Right cardiac atrium (tissue), 5 donors: ENCODE results near the gene SDK1. TPM values are rescaled to one million over a fixed set of nuclear protein-coding genes. Genes with fewer than 3 reads are reported as not detected.
"Not testable (repeated sequence)": the region's sequence is repeated elsewhere in the genome, so short reads cannot be mapped to it uniquely, and the experiment has no call there.

ENCODE experiments used
- ATAC-seq, 2 donors: fragments of 200-7000 bp; cut with Tn5 transposase; one replicate each; pipeline versions ENCODE4 v1.8.0 to v1.9.1; 2020; ENCODE audit warnings: moderate library complexity in 2 of 2, mild to moderate bottlenecking in 1 of 2
- DNase-seq, 3 donors: peaks; one replicate each; pipeline ENCODE4 v3.0.0-alpha.2; 2020
- H3K27ac ChIP-seq: one replicate; pipeline ENCODE4 v1.5.1; 2013; ENCODE audit warnings: mild to moderate bottlenecking, low read length, control low read depth, moderate library complexity
- H3K27me3 ChIP-seq: one replicate; pipeline ENCODE4 v1.6.1; 2013; ENCODE audit not compliant: control insufficient read depth, insufficient read depth
- H3K4me1 ChIP-seq: one replicate; pipeline ENCODE4 v1.6.1; 2013; ENCODE audit warnings: low read length; ENCODE audit not compliant: control insufficient read depth, insufficient read depth
- H3K4me3 ChIP-seq: one replicate; pipeline ENCODE4 v1.5.1; 2013; ENCODE audit warnings: low read length, control low read depth
- H3K9me3 ChIP-seq: one replicate; pipeline ENCODE4 v1.6.1; 2013; ENCODE audit warnings: low read length; ENCODE audit not compliant: control insufficient read depth
- WGBS: extraction: QIAGEN DNeasy Blood & Tissue Kit; methylation state at CpG from one replicate; pipeline ENCODE4 v1.1.7; 2013; 5-methylcytosine and 5-hydroxymethylcytosine counted together
- intact Hi-C, 4 donors: fragments of 100-400 bp; cut with DNase I; formaldehyde crosslinking; loops; one replicate each; pipeline versions ENCODE4 v1.11.0 to v1.14.0; 2022 to 2023
- polyA plus RNA-seq: library from polyadenylated mRNA; stranded (reverse); fragments of 200-250 nt; gene quantifications from one replicate; pipeline ENCODE4 v1.2.3, GENCODE V29; 2013
- total RNA-seq, 4 donors: library from RNA; stranded (reverse); fragmentation: NEBNext Ultra II Directional; extraction: Animal tissue kit (Norgen Biotek cat#: 25700); gene quantifications; one replicate each; pipeline ENCODE4 v1.2.1, GENCODE V29; 2021
- donor health status: healthy with polysubstance abuse.
- donor health status: DM: no; HTN: yes; CAD: no.
- donor health status: DM: no; HTN: no; CAD: no.
- donor health status: DM: no; HTN: yes; CAD: no; lungs with severe emphysema.
- donor health status: DM: yes; HTN: yes; CAD: no.

The SDK1 gene
- total and polyA plus RNA-seq, 5 donors: 0.97 to 3.2 (median 2.4) TPM

GRCh38 chr7:4308205-4308590 lies 1007.1 kb downstream of the SDK1 start:
- no peak overlapping the region for H3K4me3 ChIP-seq
- H3K27me3 ChIP-seq: no peaks in the 10 kb centered on the region
- no peak overlapping the region for H3K27ac ChIP-seq
- H3K4me1 ChIP-seq: no peaks in the 10 kb centered on the region
- ATAC-seq (no peak), DNase-seq (no peak)
- intact Hi-C loops: no loop called here
- WGBS: 88% methylated on average over 22 of the region's 22 CpGs
- H3K9me3 ChIP-seq: no peaks in the 10 kb centered on the region

- intact Hi-C loops, H3K9me3 ChIP-seq, H3K27ac ChIP-seq, H3K4me1 ChIP-seq, ATAC-seq, H3K4me3 ChIP-seq, DNase-seq, H3K27me3 ChIP-seq: not testable (repeated sequence)
- 94% methylated on average over 29 of the region's 29 CpGs for WGBS
These were observed 1012.9 kb downstream of the SDK1 start for GRCh38 chr7:4313911-4314310.

GRCh38 chr7:4314316-4314715 lies 1013.3 kb downstream of the SDK1 start:
- H3K27me3 ChIP-seq, H3K9me3 ChIP-seq, H3K4me3 ChIP-seq, H3K4me1 ChIP-seq, intact Hi-C loops, ATAC-seq, DNase-seq, H3K27ac ChIP-seq: not testable (repeated sequence)
- WGBS: 94% methylated on average over 16 of the region's 16 CpGs
